GM19025 (cell line): ENCODE results near the gene SFTPD.
"Not testable (repeated sequence)": the region's sequence is repeated elsewhere in the genome, so short reads cannot be mapped to it uniquely, and the experiment has no call there.

Experiments
- ATAC-seq: cut with Tn5 transposase; IDR thresholded peaks from one replicate; pipeline ENCODE4 v1.9.1; 2021; ENCODE audit warnings: mild to moderate bottlenecking, low read depth, moderate library complexity; ENCODE audit not compliant: unreplicated experiment

The SFTPD gene

GRCh38 chr10:79928028-79928583, 20.8 kb downstream of the SFTPD start:
- no peak for ATAC-seq

- ATAC-seq, result no peak
Observed at GRCh38 chr10:79927111-79927828, 21.6 kb downstream of the SFTPD start.

GRCh38 chr10:79926037-79926436, 22.9 kb downstream of the SFTPD start:
- ATAC-seq, result no peak

GRCh38 chr10:79925614-79926013, 23.3 kb downstream of the SFTPD start:
- no peak for ATAC-seq

- no peak for ATAC-seq
Observed at GRCh38 chr10:79923669-79924068, 25.2 kb downstream of the SFTPD start.

- no peak for ATAC-seq
Observed at GRCh38 chr10:79923145-79923544, 25.8 kb downstream of the SFTPD start.

GRCh38 chr10:79922011-79922412, 26.9 kb downstream of the SFTPD start:
- ATAC-seq, result not testable (repeated sequence)

- not testable (repeated sequence) for ATAC-seq
Observed at GRCh38 chr10:79915838-79916237, 33.1 kb downstream of the SFTPD start.

GRCh38 chr10:79914512-79914911, 34.4 kb downstream of the SFTPD start:
- ATAC-seq, result not testable (repeated sequence)

GRCh38 chr10:79910836-79911235, 38.1 kb downstream of the SFTPD start:
- no peak for ATAC-seq

- ATAC-seq, result no peak
Observed at GRCh38 chr10:79910344-79910743, 38.6 kb downstream of the SFTPD start.

GRCh38 chr10:79905322-79906314, 43.3 kb downstream of the SFTPD start:
- ATAC-seq, result no peak

GRCh38 chr10:79904671-79905321, 44.1 kb downstream of the SFTPD start:
- ATAC-seq, result peak; percentile 67

GRCh38 chr10:79901571-79901970, 47.3 kb downstream of the SFTPD start:
- not testable (repeated sequence) for ATAC-seq

GRCh38 chr10:79898597-79899325, 50.1 kb downstream of the SFTPD start:
- no peak for ATAC-seq

- not testable (repeated sequence) for ATAC-seq
Observed at GRCh38 chr10:79892896-79893295, 56.0 kb downstream of the SFTPD start.

- ATAC-seq, result no peak
Observed at GRCh38 chr10:79890469-79890868, 58.4 kb downstream of the SFTPD start.

- ATAC-seq, result not testable (repeated sequence)
Observed at GRCh38 chr10:79888984-79889383, 59.9 kb downstream of the SFTPD start.
